SK-N-MC (cell line): Measurements from ENCODE around the gene SLC4A9.

ENCODE experiments used
- EZH2 ChIP-seq: fragments of 200-600 bp; sonication (generic); IDR thresholded peaks from one replicate; pipeline ENCODE4 v1.6.1; 2017; ENCODE audit warnings: antibody characterized with exemption
- FOXP2 ChIP-seq: optimal IDR thresholded peaks from 2 replicates; pipeline ENCODE3; 2011; ENCODE audit warnings: mild to moderate bottlenecking, moderate library complexity; ENCODE audit not compliant: insufficient read depth; ENCODE audit errors: extremely low read length, control extremely low read depth
- POLR2AphosphoS5 ChIP-seq: IDR thresholded peaks from 2 replicates; pipeline ENCODE4 v1.6.1; 2012; ENCODE audit warnings: mild to moderate bottlenecking, low read depth, low read length, borderline replicate concordance

- TF ChIP-seq POLR2AphosphoS5 (no peak), EZH2 (no peak), FOXP2 (no peak)
Measured at GRCh38 chr5:140329739-140330481, 30.1 kb upstream of the SLC4A9 start.
